ENCODE data around the gene GIMAP6. TPM values are rescaled to one million over a fixed set of nuclear protein-coding genes. Genes with fewer than 3 reads are reported as not detected.

Gene GIMAP6
- total and polyA plus RNA-seq, 2 of the 4 experiments (the other 2 are of a cell fraction) = not detected

DNA sequence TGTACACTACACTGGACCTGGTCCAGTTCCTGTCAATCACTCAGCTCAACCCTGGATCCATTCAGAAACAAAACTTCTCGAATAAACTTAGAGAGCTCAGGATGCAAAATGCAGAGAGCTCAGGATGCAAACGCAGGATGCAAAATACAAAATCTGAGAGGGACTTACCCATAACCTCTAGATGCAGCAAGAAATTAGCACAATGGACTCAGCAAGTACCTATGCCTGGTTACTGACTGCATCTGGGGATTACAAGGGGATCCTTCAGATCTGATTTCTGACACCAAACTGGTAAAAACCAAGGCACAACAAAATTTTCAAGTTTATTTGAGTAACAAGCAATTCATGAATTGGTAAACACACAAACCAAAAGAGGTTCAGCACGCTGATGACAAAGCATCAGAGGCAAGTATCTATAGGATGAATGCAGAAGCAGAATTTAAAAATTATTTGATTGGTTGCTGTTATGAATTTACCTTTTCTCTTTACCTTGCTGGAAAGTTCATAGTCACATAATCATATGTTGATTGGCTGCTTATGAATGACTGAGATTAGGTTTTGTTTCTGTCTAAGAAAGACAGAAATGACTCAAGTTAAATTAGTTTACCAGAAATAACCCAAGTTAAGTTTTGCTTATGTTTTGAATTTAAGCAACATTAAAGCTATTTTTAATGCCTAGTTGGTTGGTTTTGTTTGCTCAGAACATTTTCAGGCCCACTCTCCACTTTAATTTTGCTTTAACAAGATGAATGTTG, 11.4 kb downstream of the GIMAP6 start:
- H2BK120ac ChIP-seq (ENCODE audit: low read depth, low read length) = no peak overlapping the region
- no peak overlapping the region for H3K9ac ChIP-seq (ENCODE audit: low read depth, low read length)
- no CpG with 5 or more reads among the region's 3 CpGs for whole genome bisulfite sequencing, 2 experiments (ENCODE audit: extremely low coverage in 2 of 2, insufficient read length in 1 of 2)
- DNase-seq = no peak
- H2BK5ac ChIP-seq (ENCODE audit: low read depth, low read length, poor library complexity, severe bottlenecking) = no peak overlapping the region
- H3K56ac ChIP-seq (ENCODE audit: extremely low read depth, insufficient read depth, low read length) = no peak overlapping the region
- H3K36me3 ChIP-seq (ENCODE audit: control insufficient read depth, insufficient read depth, low read length) = no peaks in the 10 kb centered on the region
- no peak overlapping the region for H3K18ac ChIP-seq (ENCODE audit: low read depth, low read length)
- no peak overlapping the region for H3K14ac ChIP-seq (replicated peaks; ENCODE audit: low read depth, low read length)
- ChIA-PET POLR2A (ENCODE audit: unreplicated experiment) (no interaction called here), CTCF (no interaction called here)
- no peak overlapping the region for H4K91ac ChIP-seq (ENCODE audit: insufficient read depth, low read depth, low read length)
- H4K8ac ChIP-seq (ENCODE audit: low read depth in 2 of 2, low read length in 2 of 2) = no peak overlapping the region
- H3K4me1 ChIP-seq (ENCODE audit: control insufficient read depth, insufficient read depth, low read length) = no peaks in the 10 kb centered on the region
- no peak overlapping the region for H4K5ac ChIP-seq (ENCODE audit: low read depth, low read length)
- H2AK5ac ChIP-seq (ENCODE audit: low read depth, low read length) = no peak overlapping the region
- dilution Hi-C loops (cut with HindIII; ENCODE audit: low sequenced_read_pairs, unreplicated experiment) = no loop called here
- no peak overlapping the region for H2BK15ac ChIP-seq (ENCODE audit: low read depth, low read length)
- H2BK20ac ChIP-seq (ENCODE audit: low read depth, low read length) = no peak overlapping the region
- peaks cover 10% of the 10 kb centered on the region; the same call in 1 of the 2 replicates for H3K9me3 ChIP-seq (ENCODE audit: control insufficient read depth, insufficient read depth, low read length)
- no peaks in the 10 kb centered on the region for H3K27me3 ChIP-seq (ENCODE audit: control insufficient read depth, insufficient read depth, low read length)
- TF ChIP-seq, protein P1, sequence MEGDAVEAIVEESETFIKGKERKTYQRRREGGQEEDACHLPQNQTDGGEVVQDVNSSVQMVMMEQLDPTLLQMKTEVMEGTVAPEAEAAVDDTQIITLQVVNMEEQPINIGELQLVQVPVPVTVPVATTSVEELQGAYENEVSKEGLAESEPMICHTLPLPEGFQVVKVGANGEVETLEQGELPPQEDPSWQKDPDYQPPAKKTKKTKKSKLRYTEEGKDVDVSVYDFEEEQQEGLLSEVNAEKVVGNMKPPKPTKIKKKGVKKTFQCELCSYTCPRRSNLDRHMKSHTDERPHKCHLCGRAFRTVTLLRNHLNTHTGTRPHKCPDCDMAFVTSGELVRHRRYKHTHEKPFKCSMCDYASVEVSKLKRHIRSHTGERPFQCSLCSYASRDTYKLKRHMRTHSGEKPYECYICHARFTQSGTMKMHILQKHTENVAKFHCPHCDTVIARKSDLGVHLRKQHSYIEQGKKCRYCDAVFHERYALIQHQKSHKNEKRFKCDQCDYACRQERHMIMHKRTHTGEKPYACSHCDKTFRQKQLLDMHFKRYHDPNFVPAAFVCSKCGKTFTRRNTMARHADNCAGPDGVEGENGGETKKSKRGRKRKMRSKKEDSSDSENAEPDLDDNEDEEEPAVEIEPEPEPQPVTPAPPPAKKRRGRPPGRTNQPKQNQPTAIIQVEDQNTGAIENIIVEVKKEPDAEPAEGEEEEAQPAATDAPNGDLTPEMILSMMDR (conservative IDR thresholded peaks at IDR 0.05; ENCODE audit: low read depth, low read length) = no peak
- TF ChIP-seq MXI1 (IDR thresholded peaks at IDR 0.05; ENCODE audit: borderline replicate concordance, low read depth, low read length) (no peak), MAZ (IDR thresholded peaks at IDR 0.05; ENCODE audit: borderline replicate concordance, low read depth, low read length) (no peak), BHLHE40 (IDR thresholded peaks at IDR 0.05; ENCODE audit: low read depth, low read length) (no peak), SMC3 (IDR thresholded peaks at IDR 0.05; ENCODE audit: low read depth, low read length) (no peak), CEBPB (IDR thresholded peaks at IDR 0.05; ENCODE audit: low read depth, low read length) (no peak), POLR2A (IDR thresholded peaks at IDR 0.05; ENCODE audit: low read depth, low read length) (no peak), NFE2L2 (IDR thresholded peaks at IDR 0.05; ENCODE audit: low read depth, low read length) (no peak), RCOR1 (IDR thresholded peaks at IDR 0.05; ENCODE audit: insufficient replicate concordance, low read length) (no peak), MAFK (IDR thresholded peaks at IDR 0.05; ENCODE audit: low read depth, low read length) (no peak), CHD1 (IDR thresholded peaks at IDR 0.05; ENCODE audit: low read depth, low read length) (no peak)
- intact Hi-C loops (cut with micrococcal nuclease) = no loop called here
- ATAC-seq (ENCODE audit: low read depth) = no peak
- H3K27ac ChIP-seq (ENCODE audit: insufficient read depth, low read length) = no peak overlapping the region
- no peak overlapping the region for H3K4ac ChIP-seq (ENCODE audit: low read depth, low read length)
- no peaks in the 10 kb centered on the region for H3K79me1 ChIP-seq (ENCODE audit: low read depth in 1 of 2, low read length in 2 of 2)
- H3K4me2 ChIP-seq (ENCODE audit: low read depth, low read length) = no peak overlapping the region
- H3K9me1 ChIP-seq (ENCODE audit: insufficient read depth, low read length) = no peaks in the 10 kb centered on the region
- no peaks in the 10 kb centered on the region for H4K20me1 ChIP-seq (ENCODE audit: insufficient read depth, low read length)
- H2AFZ ChIP-seq (replicated peaks; ENCODE audit: low read length, poor library complexity) = no peak overlapping the region
- in situ Hi-C loops (cut with MboI; ENCODE audit: low sequenced_read_pairs) = no loop called here
- no peak overlapping the region for H2AK9ac ChIP-seq (replicated peaks; ENCODE audit: low read depth, low read length, poor library complexity)
- H3K4me3 ChIP-seq (ENCODE audit: insufficient read depth, low read depth, low read length) = no peak overlapping the region
- BruUV-seq (replicated peaks) = no TSS peak
- no peak overlapping the region for H3K23ac ChIP-seq (ENCODE audit: low read depth, low read length)
